SK-N-SH (cell line): ENCODE data around the gene SCOC. TPM values are rescaled to one million over a fixed set of nuclear protein-coding genes. Genes with fewer than 3 reads are reported as not detected.

Experiments used
- CTCF ChIA-PET: fragments of 300-600, 350-600 bp; formaldehyde crosslinking; extraction: SDS; loops from one replicate; lab custom pipeline; 2021; lab: Yijun Ruan, JAX
- POLR2A ChIA-PET: fragments of 350-600 bp; sonication (Branson Sonifier 250); formaldehyde crosslinking; extraction: SDS; loops from one replicate; lab custom pipeline; 2020; ENCODE audit warnings: antibody characterized with exemption, inconsistent platforms; lab: Yijun Ruan, JAX
- DNase-seq: peaks from one replicate; pipeline ENCODE4 v3.0.0; 2012
- H2AFZ ChIP-seq: fragments of 200-600 bp; sonication (generic); 2 replicates; pipeline ENCODE4 v1.8.1; 2016; ENCODE audit warnings: antibody characterized with exemption, mild to moderate bottlenecking, low read depth
- H3F3A ChIP-seq: fragments of 200-600 bp; sonication (generic); replicated peaks from 2 replicates; pipeline ENCODE3; 2016; ENCODE audit warnings: antibody characterized with exemption, mild to moderate bottlenecking; ENCODE audit not compliant: insufficient read depth
- H3K27ac ChIP-seq, 2 experiments: fragments of 200-500 bp in 1 of 2; fragments of 200-600 bp in 1 of 2; sonication (Bioruptor generic) in 1 of 2; sonication (generic), shearing (Covaris generic) in 1 of 2; 2 replicates each; pipeline versions ENCODE4 v1.5.1 to v1.6.1; 2014 to 2016; ENCODE audit warnings: low read depth in 2 of 2, inconsistent platforms in 1 of 2, low read length in 1 of 2, mild to moderate bottlenecking in 1 of 2, mixed read lengths in 1 of 2
- H3K27me3 ChIP-seq: fragments of 200-600 bp; sonication (generic), shearing (Covaris generic); 2 replicates; pipeline ENCODE4 v1.6.1; 2016; ENCODE audit warnings: mixed run types; ENCODE audit not compliant: insufficient read depth
- H3K36me3 ChIP-seq, 2 experiments: fragments of 200-500 bp in 1 of 2; fragments of 200-600 bp in 1 of 2; sonication (Bioruptor generic) in 1 of 2; sonication (generic) in 1 of 2; replicated peaks in 1 of 2; 2 replicates each; pipeline versions ENCODE3 to v1.5.1; 2014 to 2016; ENCODE audit warnings: low read length in 1 of 2, mild to moderate bottlenecking in 1 of 2; ENCODE audit not compliant: insufficient read depth in 2 of 2, control insufficient read depth in 1 of 2
- H3K4me1 ChIP-seq, 2 experiments: fragments of 200-500 bp in 1 of 2; fragments of 200-600 bp in 1 of 2; sonication (Bioruptor generic) in 1 of 2; sonication (generic), shearing (Covaris generic) in 1 of 2; 2 replicates each; pipeline versions ENCODE4 v1.5.1 to v1.6.1; 2014 to 2016; ENCODE audit warnings: low read depth in 1 of 2, low read length in 1 of 2, mixed run types in 1 of 2; ENCODE audit not compliant: insufficient read depth in 2 of 2, control insufficient read depth in 1 of 2
- H3K4me2 ChIP-seq: fragments of 200-600 bp; sonication (generic), shearing (Covaris generic); 2 replicates; pipeline ENCODE4 v1.6.1; 2017; ENCODE audit warnings: mixed run types
- H3K4me3 ChIP-seq, 2 experiments: fragments of 200-500 bp in 1 of 2; fragments of 200-600 bp in 1 of 2; sonication (Bioruptor generic) in 1 of 2; sonication (generic), shearing (Covaris generic) in 1 of 2; 2 replicates each; pipeline versions ENCODE4 v1.5.1 to v1.8.1; 2014 to 2016; ENCODE audit warnings: low read depth in 2 of 2, inconsistent platforms in 1 of 2, low read length in 1 of 2, mild to moderate bottlenecking in 1 of 2, mixed read lengths in 1 of 2, moderate library complexity in 1 of 2
- H3K79me2 ChIP-seq: fragments of 200-600 bp; sonication (generic); 2 replicates; pipeline ENCODE4 v1.8.1; 2017; ENCODE audit warnings: mild to moderate bottlenecking; ENCODE audit not compliant: insufficient read depth
- H3K9ac ChIP-seq: fragments of 200-600 bp; sonication (generic); 2 replicates; pipeline ENCODE4 v1.6.1; 2017; ENCODE audit warnings: mixed run types
- H3K9me2 ChIP-seq: fragments of 200-600 bp; sonication (generic); 2 replicates; pipeline ENCODE4 v1.6.1; 2017; ENCODE audit warnings: mixed run types
- H3K9me3 ChIP-seq: fragments of 200-600 bp; sonication (generic); 2 replicates; pipeline ENCODE4 v1.6.1; 2017; ENCODE audit warnings: mixed run types, mild to moderate bottlenecking, moderate library complexity
- H4K20me1 ChIP-seq: fragments of 200-600 bp; sonication (generic); 2 replicates; pipeline ENCODE4 v1.6.1; 2017; ENCODE audit warnings: mild to moderate bottlenecking, mixed run types; ENCODE audit not compliant: insufficient read depth
- CTCF ChIP-seq: fragments of 200-600 bp; sonication (generic); IDR thresholded peaks from 2 replicates; pipeline ENCODE4 v1.6.1; 2017; ENCODE audit warnings: antibody characterized with exemption, mild to moderate bottlenecking, moderate library complexity
- FOXJ3 ChIP-seq: sonication (generic); formaldehyde crosslinking; IDR thresholded peaks from 2 replicates; pipeline ENCODE4 v1.5.1; 2020; ENCODE audit warnings: mild to moderate bottlenecking, missing genetic modification reagents
- FOXM1 ChIP-seq: IDR thresholded peaks from 2 replicates; pipeline ENCODE4 v1.4.0; 2012; ENCODE audit warnings: low read depth, mild to moderate bottlenecking
- GATA2 ChIP-seq: sonication (generic); formaldehyde crosslinking; IDR thresholded peaks from 2 replicates; pipeline ENCODE4 v1.5.0; 2020; ENCODE audit warnings: mild to moderate bottlenecking, missing genetic modification reagents
- JUND ChIP-seq: IDR thresholded peaks from 2 replicates; pipeline ENCODE4 v1.4.0; 2012
- MAX ChIP-seq: IDR thresholded peaks from 2 replicates; pipeline ENCODE4 v1.4.0; 2012; ENCODE audit warnings: low read depth
- MXI1 ChIP-seq: IDR thresholded peaks from 2 replicates; pipeline ENCODE4 v1.6.1; 2012; ENCODE audit warnings: mild to moderate bottlenecking, low read depth, low read length, improper control_type of control experiment
- NFIC ChIP-seq: IDR thresholded peaks from 2 replicates; pipeline ENCODE4 v1.4.0; 2012; ENCODE audit warnings: borderline replicate concordance
- NRF1 ChIP-seq: IDR thresholded peaks from 2 replicates; pipeline ENCODE4 v1.6.1; 2012; ENCODE audit warnings: low read depth, mild to moderate bottlenecking, low read length
- PBX3 ChIP-seq: IDR thresholded peaks from 2 replicates; pipeline ENCODE4; 2012
- POLR2AphosphoS5 ChIP-seq: IDR thresholded peaks from 2 replicates; pipeline ENCODE4 v1.6.1; 2012; ENCODE audit warnings: low read depth, low read length
- RAD21 ChIP-seq: IDR thresholded peaks from 2 replicates; pipeline ENCODE4 v1.6.1; 2012; ENCODE audit warnings: mild to moderate bottlenecking, low read length
- REST ChIP-seq: IDR thresholded peaks from 2 replicates; pipeline ENCODE4 v1.6.1; 2012; ENCODE audit warnings: mild to moderate bottlenecking, low read depth, low read length, moderate library complexity
- RFX5 ChIP-seq: IDR thresholded peaks from 2 replicates; pipeline ENCODE4 v1.6.1; 2012; ENCODE audit warnings: mild to moderate bottlenecking, improper control_type of control experiment, low read length
- RXRA ChIP-seq: IDR thresholded peaks from 2 replicates; pipeline ENCODE4 v1.4.0; 2012; ENCODE audit warnings: low read depth, mild to moderate bottlenecking, borderline replicate concordance
- SMC3 ChIP-seq: IDR thresholded peaks from 2 replicates; pipeline ENCODE4 v1.6.1; 2012; ENCODE audit warnings: low read depth, low read length, improper control_type of control experiment
- TEAD4 ChIP-seq: IDR thresholded peaks from 2 replicates; pipeline ENCODE4 v1.4.0; 2012; ENCODE audit warnings: mild to moderate bottlenecking, borderline replicate concordance; ENCODE audit not compliant: insufficient read depth
- USF2 ChIP-seq: fragments of 150-350 bp; IDR thresholded peaks from 2 replicates; pipeline ENCODE4 v1.6.1; 2017; ENCODE audit warnings: antibody characterized with exemption, low read length, low read depth, borderline replicate concordance
- WGBS: methylation state at CpG from one replicate; pipeline ENCODE4 v1.1.6; 2017; ENCODE audit warnings: low lambda C conversion rate; 5-methylcytosine and 5-hydroxymethylcytosine counted together
- polyA plus RNA-seq, 3 experiments: library from polyadenylated mRNA; depleted of rRNA; stranded (reverse); fragments of >200 nt; gene quantifications; 2 replicates each; pipeline ENCODE4 v1.2.3, GENCODE V29; 2012

SCOC gene
- polyA plus RNA-seq, 1 of the 3 experiments (the other 2 are of a cell fraction) = 16.0 TPM

- TF ChIP-seq MXI1 (peak; percentile 35), MAX (peak; percentile 19; the same call in 1 of the 2 replicates), RFX5 (peak; percentile 44; the same call in 1 of the 2 replicates), TEAD4 (no peak), FOXJ3 (CRISPR knock-in tag) (no peak), PBX3 (peak; percentile 57), RXRA (no peak), NRF1 (peak; percentile 72), USF2 (no peak), FOXM1 (no peak), GATA2 (CRISPR knock-in tag) (no peak)
Observed at GRCh38 chr4:140373328-140374129, at the start of gene SCOC (continued).

- 34% methylated on average over 2 of the region's 2 CpGs for WGBS
- POLR2A ChIA-PET = no interaction called here
Observed at GRCh38 chr4:140326395-140326993, 47.0 kb upstream of the SCOC start.

More at GRCh38 chr4:140326395-140326993, 47.0 kb upstream of the SCOC start:
- Histone ChIP-seq H3K9ac (no peak overlapping the region), H3K36me3 (no peaks in the 10 kb centered on the region), H3K4me1 (no peaks in the 10 kb centered on the region; a peak in 1 of 4 replicates), H3K4me2 (no peak overlapping the region), H3K9me3 (no peaks in the 10 kb centered on the region), H3K9me2 (no peaks in the 10 kb centered on the region), H3F3A (no peaks in the 10 kb centered on the region), H2AFZ (no peak overlapping the region), H3K27ac (no peak overlapping the region), H3K4me3 (peak overlapping the region in 1 of 2 experiments; percentile 26; a peak in 1 of 4 replicates), H3K79me2 (no peaks in the 10 kb centered on the region), H3K27me3 (no peaks in the 10 kb centered on the region), H4K20me1 (no peaks in the 10 kb centered on the region)
- TF ChIP-seq REST (no peak), PBX3 (peak; percentile 11; the same call in 1 of the 2 replicates), SMC3 (peak; percentile 73), CTCF (peak; percentile 88), GATA2 (CRISPR knock-in tag) (no peak), RAD21 (peak; percentile 85), MXI1 (peak; percentile 41; the same call in 1 of the 2 replicates), JUND (no peak), NFIC (no peak), POLR2AphosphoS5 (no peak)
- peak; percentile 54 for DNase-seq
- CTCF ChIA-PET = interaction anchor here (0.5 to 2.6 kb wide), 34 partner anchors 9 to 810 kb away, joined by 3 to 19 read pairs (median 3); no protein-coding TSS in a partner anchor
